DOHH2 (cell line): ENCODE data around the gene ARHGAP40.

ENCODE experiments used
- H3F3A ChIP-seq: fragments of 200-600 bp; sonication (generic), shearing (Covaris generic); 2 replicates; pipeline ENCODE4 v1.6.0; 2016; ENCODE audit warnings: antibody characterized with exemption, mild to moderate bottlenecking; ENCODE audit not compliant: control insufficient read depth, insufficient read depth
- H3K27ac ChIP-seq: fragments of 200-600 bp; sonication (generic); 2 replicates; pipeline ENCODE4 v1.5.1; 2014; ENCODE audit warnings: low read depth, mild to moderate bottlenecking, low read length, moderate library complexity
- H3K27me3 ChIP-seq: fragments of 200-600 bp; sonication (generic); 2 replicates; pipeline ENCODE4 v1.6.1; 2014; ENCODE audit warnings: mild to moderate bottlenecking, low read length, mixed read lengths; ENCODE audit not compliant: control insufficient read depth
- H3K36me3 ChIP-seq: fragments of 200-600 bp; sonication (generic); 2 replicates; pipeline ENCODE4 v1.6.1; 2014; ENCODE audit warnings: mild to moderate bottlenecking, low read length, moderate library complexity, mixed read lengths; ENCODE audit not compliant: control insufficient read depth
- H3K4me1 ChIP-seq: fragments of 200-600 bp; sonication (generic); 2 replicates; pipeline ENCODE4 v1.6.1; 2014; ENCODE audit warnings: mild to moderate bottlenecking, low read length, mixed read lengths; ENCODE audit not compliant: control insufficient read depth
- H3K4me2 ChIP-seq: fragments of 200-600 bp; sonication (generic); 2 replicates; pipeline ENCODE4 v1.6.0; 2014; ENCODE audit warnings: mild to moderate bottlenecking, low read length, moderate library complexity
- H3K4me3 ChIP-seq: fragments of 200-600 bp; sonication (generic); 2 replicates; pipeline ENCODE4 v1.5.1; 2014; ENCODE audit warnings: mild to moderate bottlenecking, low read length, mixed read lengths
- H3K79me2 ChIP-seq: fragments of 200-600 bp; sonication (generic); 2 replicates; pipeline ENCODE4 v1.6.1; 2014; ENCODE audit warnings: mild to moderate bottlenecking, low read length, mixed read lengths; ENCODE audit not compliant: control insufficient read depth
- H3K9me2 ChIP-seq: fragments of 200-600 bp; sonication (generic); replicated peaks from 2 replicates; pipeline ENCODE4 v1.6.1; 2014; ENCODE audit warnings: mild to moderate bottlenecking, low read length, mixed read lengths; ENCODE audit not compliant: control insufficient read depth
- H3K9me3 ChIP-seq: fragments of 200-600 bp; sonication (generic); 2 replicates; pipeline ENCODE4 v1.6.1; 2014; ENCODE audit warnings: antibody characterized with exemption, low read length, mixed read lengths; ENCODE audit not compliant: control insufficient read depth, insufficient read depth
- H4K20me1 ChIP-seq: fragments of 200-600 bp; sonication (generic); 2 replicates; pipeline ENCODE4 v1.6.0; 2014; ENCODE audit warnings: low read depth, mild to moderate bottlenecking, antibody characterized with exemption, low read length, moderate library complexity; ENCODE audit not compliant: control insufficient read depth, insufficient read depth
- EZH2phosphoT487 ChIP-seq: fragments of 200-600 bp; sonication (generic); IDR thresholded peaks from 2 replicates; pipeline ENCODE4 v1.6.1; 2017; ENCODE audit warnings: borderline replicate concordance, mild to moderate bottlenecking, antibody characterized with exemption, low read length, moderate library complexity, mixed read lengths
- TF ChIP-seq, protein P1 (sequence below): fragments of 200-600 bp; sonication (generic); IDR thresholded peaks from one replicate; pipeline ENCODE4 v1.5.1; 2014; ENCODE audit warnings: antibody characterized with exemption, mild to moderate bottlenecking, low read depth, low read length; ENCODE audit not compliant: poor library complexity, severe bottlenecking

ARHGAP40 gene

DNA sequence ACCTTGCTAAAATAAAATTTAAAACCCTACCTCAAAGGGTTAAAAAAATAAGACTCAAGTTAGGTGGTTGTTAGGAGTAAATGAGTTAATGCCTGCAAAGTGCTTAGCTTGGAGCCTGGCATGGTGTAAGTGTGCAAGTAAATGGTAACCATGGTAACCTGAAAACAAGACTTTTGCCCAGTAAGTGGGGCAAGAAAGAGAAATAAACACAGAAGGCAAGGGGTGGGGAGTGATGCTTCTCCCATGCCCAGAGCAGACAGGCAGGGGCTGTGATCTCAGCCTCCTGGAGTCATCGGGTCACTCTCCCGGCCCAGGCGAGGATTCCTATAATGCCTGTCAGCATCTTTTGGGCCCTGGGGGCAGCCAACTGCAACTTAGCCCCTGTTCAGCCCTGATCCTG is 63.5 kb downstream of the ARHGAP40 start:
- no peak overlapping the region for H3K4me2 ChIP-seq
- peaks cover 43% of the 10 kb centered on the region for H3K27me3 ChIP-seq
- no peak overlapping the region for H3K4me3 ChIP-seq
- no peaks in the 10 kb centered on the region for H3K79me2 ChIP-seq
- H3K36me3 ChIP-seq = no peaks in the 10 kb centered on the region
- no peaks in the 10 kb centered on the region for H3K9me2 ChIP-seq
- TF ChIP-seq, protein P1, sequence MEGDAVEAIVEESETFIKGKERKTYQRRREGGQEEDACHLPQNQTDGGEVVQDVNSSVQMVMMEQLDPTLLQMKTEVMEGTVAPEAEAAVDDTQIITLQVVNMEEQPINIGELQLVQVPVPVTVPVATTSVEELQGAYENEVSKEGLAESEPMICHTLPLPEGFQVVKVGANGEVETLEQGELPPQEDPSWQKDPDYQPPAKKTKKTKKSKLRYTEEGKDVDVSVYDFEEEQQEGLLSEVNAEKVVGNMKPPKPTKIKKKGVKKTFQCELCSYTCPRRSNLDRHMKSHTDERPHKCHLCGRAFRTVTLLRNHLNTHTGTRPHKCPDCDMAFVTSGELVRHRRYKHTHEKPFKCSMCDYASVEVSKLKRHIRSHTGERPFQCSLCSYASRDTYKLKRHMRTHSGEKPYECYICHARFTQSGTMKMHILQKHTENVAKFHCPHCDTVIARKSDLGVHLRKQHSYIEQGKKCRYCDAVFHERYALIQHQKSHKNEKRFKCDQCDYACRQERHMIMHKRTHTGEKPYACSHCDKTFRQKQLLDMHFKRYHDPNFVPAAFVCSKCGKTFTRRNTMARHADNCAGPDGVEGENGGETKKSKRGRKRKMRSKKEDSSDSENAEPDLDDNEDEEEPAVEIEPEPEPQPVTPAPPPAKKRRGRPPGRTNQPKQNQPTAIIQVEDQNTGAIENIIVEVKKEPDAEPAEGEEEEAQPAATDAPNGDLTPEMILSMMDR = no peak
- no peak for TF ChIP-seq EZH2phosphoT487
- H3K27ac ChIP-seq = no peak overlapping the region
- no peaks in the 10 kb centered on the region for H3K4me1 ChIP-seq
- H4K20me1 ChIP-seq = no peaks in the 10 kb centered on the region
- H3K9me3 ChIP-seq = no peaks in the 10 kb centered on the region
- H3F3A ChIP-seq = no peaks in the 10 kb centered on the region

DNA sequence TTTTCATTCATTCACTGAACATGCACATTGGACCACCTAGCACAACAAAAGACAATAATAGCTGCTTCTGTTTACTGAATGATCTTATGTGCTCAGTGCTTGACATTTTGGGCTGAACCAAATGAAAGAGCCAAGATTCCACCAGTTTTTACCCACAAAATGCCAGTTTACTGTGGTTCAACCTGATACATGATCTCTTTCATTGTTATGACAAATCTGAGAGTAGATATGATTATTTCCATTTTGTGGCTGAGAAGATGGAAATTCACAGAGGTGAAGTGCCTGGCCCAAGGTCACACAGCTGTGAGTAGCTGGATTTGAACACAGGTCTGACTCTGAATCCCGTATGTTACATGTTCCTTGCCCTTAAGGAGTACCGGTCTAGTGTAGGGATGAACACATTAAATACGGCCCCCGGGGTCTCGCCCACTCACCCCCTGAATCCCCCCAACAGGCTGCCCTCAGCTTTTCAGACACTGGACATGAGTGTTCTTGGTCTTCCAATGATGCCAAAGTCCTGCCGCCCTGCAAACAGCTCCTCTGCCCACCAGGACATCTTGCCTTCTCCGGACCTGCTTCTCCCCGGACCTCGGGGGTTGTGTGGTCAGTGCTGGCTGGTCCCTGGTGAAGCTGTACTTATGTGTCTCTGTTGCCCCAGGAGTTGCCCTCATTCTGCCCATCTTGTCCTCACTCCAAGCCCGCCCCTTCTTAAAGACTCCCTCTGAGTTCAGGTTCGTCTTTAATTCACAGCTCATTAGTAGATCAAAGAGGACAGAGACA is 64.1 kb downstream of the ARHGAP40 start:
- Histone ChIP-seq H3K36me3 (no peaks in the 10 kb centered on the region), H3K4me1 (no peaks in the 10 kb centered on the region), H3K4me2 (no peak overlapping the region), H3K27me3 (peaks cover 43% of the 10 kb centered on the region), H3K9me3 (no peaks in the 10 kb centered on the region), H3K4me3 (no peak overlapping the region), H3K79me2 (no peaks in the 10 kb centered on the region), H3K27ac (no peak overlapping the region), H3F3A (no peaks in the 10 kb centered on the region), H3K9me2 (no peaks in the 10 kb centered on the region), H4K20me1 (no peaks in the 10 kb centered on the region)
- TF ChIP-seq EZH2phosphoT487 = no peak
- TF ChIP-seq, protein P1 = no peak

DNA sequence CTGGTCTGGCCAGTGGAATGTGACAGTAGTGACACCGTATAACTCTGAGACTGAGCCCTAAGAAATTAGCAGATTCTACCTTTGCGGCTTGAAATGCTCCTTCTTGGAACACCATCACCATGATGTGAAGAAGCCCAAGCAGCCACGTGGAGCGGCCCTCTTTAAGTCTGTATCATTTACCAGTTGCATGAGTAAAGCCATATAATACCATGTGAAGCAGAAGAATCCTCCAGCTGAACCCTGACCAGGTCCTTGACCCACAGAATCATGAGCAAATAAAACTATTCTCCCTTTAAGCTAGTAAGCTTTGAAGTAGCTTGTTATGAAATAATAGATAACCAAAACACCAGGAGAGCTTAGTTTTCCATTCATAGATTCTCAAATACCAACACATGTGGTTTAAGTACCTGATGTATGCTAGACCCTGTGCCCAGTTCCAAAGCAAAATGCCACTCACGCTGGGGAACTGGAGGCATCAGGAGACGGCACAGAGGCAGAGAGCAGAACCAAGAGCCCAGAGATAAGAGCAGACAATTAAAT is 65.9 kb downstream of the ARHGAP40 start:
- Histone ChIP-seq H3K27ac (no peak overlapping the region), H3K4me1 (no peaks in the 10 kb centered on the region), H3K9me3 (no peaks in the 10 kb centered on the region), H3K9me2 (no peaks in the 10 kb centered on the region), H3K27me3 (peaks cover 41% of the 10 kb centered on the region), H3K36me3 (no peaks in the 10 kb centered on the region), H3K4me3 (no peak overlapping the region), H3K79me2 (no peaks in the 10 kb centered on the region), H4K20me1 (no peaks in the 10 kb centered on the region), H3F3A (no peaks in the 10 kb centered on the region), H3K4me2 (no peak overlapping the region)
- TF ChIP-seq EZH2phosphoT487 = no peak
- TF ChIP-seq, protein P1 = no peak
